SK-N-SH (cell line): ENCODE measurements around the gene TNFRSF1A. TPM values are rescaled to one million over a fixed set of nuclear protein-coding genes. Genes with fewer than 3 reads are reported as not detected.

ENCODE experiments used
- ELF1 ChIP-seq: IDR thresholded peaks from 2 replicates; pipeline ENCODE4 v1.4.0; 2012
- EP300 ChIP-seq, 2 experiments: IDR thresholded peaks; 2 replicates each; pipeline versions ENCODE4 v1.4.0 to v1.6.1; 2012; ENCODE audit warnings: borderline replicate concordance in 1 of 2, low read depth in 1 of 2, low read length in 1 of 2
- EZH2phosphoT487 ChIP-seq: fragments of 200-600 bp; sonication (generic); IDR thresholded peaks from 2 replicates; pipeline ENCODE4 v1.6.1; 2017; ENCODE audit warnings: low read depth, mixed run types, mild to moderate bottlenecking, antibody characterized with exemption, moderate library complexity, borderline replicate concordance
- FOSL2 ChIP-seq: IDR thresholded peaks from 2 replicates; pipeline ENCODE4 v1.4.0; 2012; ENCODE audit warnings: low read depth, mild to moderate bottlenecking, moderate library complexity, borderline replicate concordance
- FOXM1 ChIP-seq: IDR thresholded peaks from 2 replicates; pipeline ENCODE4 v1.4.0; 2012; ENCODE audit warnings: low read depth, mild to moderate bottlenecking
- GABPA ChIP-seq: IDR thresholded peaks from 2 replicates; pipeline ENCODE4 v1.4.0; 2012; ENCODE audit warnings: low read depth, mild to moderate bottlenecking
- GATA2 ChIP-seq: sonication (generic); formaldehyde crosslinking; IDR thresholded peaks from 2 replicates; pipeline ENCODE4 v1.5.0; 2020; ENCODE audit warnings: mild to moderate bottlenecking, missing genetic modification reagents
- JUND ChIP-seq: IDR thresholded peaks from 2 replicates; pipeline ENCODE4 v1.4.0; 2012
- MEF2A ChIP-seq: IDR thresholded peaks from 2 replicates; pipeline ENCODE4 v1.4.0; 2012; ENCODE audit warnings: low read depth, borderline replicate concordance
- MXI1 ChIP-seq: IDR thresholded peaks from 2 replicates; pipeline ENCODE4 v1.6.1; 2012; ENCODE audit warnings: mild to moderate bottlenecking, low read depth, low read length, improper control_type of control experiment
- NRF1 ChIP-seq: IDR thresholded peaks from 2 replicates; pipeline ENCODE4 v1.6.1; 2012; ENCODE audit warnings: low read depth, mild to moderate bottlenecking, low read length
- POLR2AphosphoS5 ChIP-seq: IDR thresholded peaks from 2 replicates; pipeline ENCODE4 v1.6.1; 2012; ENCODE audit warnings: low read depth, low read length
- RAD21 ChIP-seq: IDR thresholded peaks from 2 replicates; pipeline ENCODE4 v1.6.1; 2012; ENCODE audit warnings: mild to moderate bottlenecking, low read length
- RCOR1 ChIP-seq: fragments of 150-350 bp; IDR thresholded peaks from 2 replicates; pipeline ENCODE4 v1.6.1; 2017; ENCODE audit warnings: antibody characterized with exemption, low read length
- RXRA ChIP-seq: IDR thresholded peaks from 2 replicates; pipeline ENCODE4 v1.4.0; 2012; ENCODE audit warnings: low read depth, mild to moderate bottlenecking, borderline replicate concordance
- TAF1 ChIP-seq: IDR thresholded peaks from 2 replicates; pipeline ENCODE4 v1.6.1; 2012; ENCODE audit warnings: low read depth, mild to moderate bottlenecking, low read length, moderate library complexity, borderline replicate concordance
- USF2 ChIP-seq: fragments of 150-350 bp; IDR thresholded peaks from 2 replicates; pipeline ENCODE4 v1.6.1; 2017; ENCODE audit warnings: antibody characterized with exemption, low read length, low read depth, borderline replicate concordance
- YY1 ChIP-seq: IDR thresholded peaks from 2 replicates; pipeline ENCODE4 v1.4.0; 2012; ENCODE audit warnings: low read depth, mild to moderate bottlenecking
- polyA plus RNA-seq, 3 experiments: library from polyadenylated mRNA; depleted of rRNA; stranded (reverse); fragments of >200 nt; gene quantifications; 2 replicates each; pipeline ENCODE4 v1.2.3, GENCODE V29; 2012
- TF ChIP-seq, protein P1 (sequence below): IDR thresholded peaks from 2 replicates; pipeline ENCODE4 v1.6.1; 2012; ENCODE audit warnings: mild to moderate bottlenecking, low read depth, low read length, moderate library complexity
- TF ChIP-seq, protein P2 (sequence below): IDR thresholded peaks from 2 replicates; pipeline ENCODE4 v1.4.0; 2012; ENCODE audit warnings: low read depth, borderline replicate concordance
- TF ChIP-seq, protein P3 (sequence below): fragments of 150-350 bp; IDR thresholded peaks from 2 replicates; pipeline ENCODE4 v1.6.1; 2016; ENCODE audit warnings: mild to moderate bottlenecking, low read depth, low read length

TNFRSF1A gene
- polyA plus RNA-seq, 1 of the 3 experiments (the other 2 are of a cell fraction) = 92.9 TPM

DNA sequence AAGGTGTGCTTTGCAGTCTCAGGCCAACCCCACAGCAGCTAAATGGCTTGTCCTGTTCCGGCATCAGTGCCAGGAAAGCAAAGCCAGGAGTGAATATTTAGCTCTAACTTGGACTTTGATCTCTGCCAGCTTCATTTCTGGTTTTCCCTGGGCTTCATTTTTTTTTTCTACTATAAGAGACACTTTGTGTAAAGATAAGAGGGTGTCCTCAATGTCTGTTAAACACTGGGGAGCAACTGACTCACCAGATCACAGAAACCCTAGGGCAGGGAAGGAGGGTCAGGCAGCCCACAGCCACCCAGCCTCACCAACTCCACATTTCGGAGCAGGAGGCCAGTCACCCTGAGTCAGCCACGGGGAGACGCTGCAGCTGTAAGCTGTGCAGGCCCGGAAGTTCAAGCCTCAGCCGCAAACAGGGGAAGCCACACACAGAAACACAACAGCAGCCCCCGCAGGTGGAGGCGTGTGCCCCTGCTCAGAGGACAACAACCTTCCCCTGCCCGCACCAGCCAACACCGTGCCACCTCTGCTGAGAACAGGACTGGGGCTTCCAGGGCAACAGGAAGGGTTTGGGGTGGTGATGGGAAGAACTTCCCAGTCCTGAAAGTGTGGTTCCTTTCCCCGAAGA is 6.3 kb downstream of the TNFRSF1A start (continued):
- TF ChIP-seq, protein P1, sequence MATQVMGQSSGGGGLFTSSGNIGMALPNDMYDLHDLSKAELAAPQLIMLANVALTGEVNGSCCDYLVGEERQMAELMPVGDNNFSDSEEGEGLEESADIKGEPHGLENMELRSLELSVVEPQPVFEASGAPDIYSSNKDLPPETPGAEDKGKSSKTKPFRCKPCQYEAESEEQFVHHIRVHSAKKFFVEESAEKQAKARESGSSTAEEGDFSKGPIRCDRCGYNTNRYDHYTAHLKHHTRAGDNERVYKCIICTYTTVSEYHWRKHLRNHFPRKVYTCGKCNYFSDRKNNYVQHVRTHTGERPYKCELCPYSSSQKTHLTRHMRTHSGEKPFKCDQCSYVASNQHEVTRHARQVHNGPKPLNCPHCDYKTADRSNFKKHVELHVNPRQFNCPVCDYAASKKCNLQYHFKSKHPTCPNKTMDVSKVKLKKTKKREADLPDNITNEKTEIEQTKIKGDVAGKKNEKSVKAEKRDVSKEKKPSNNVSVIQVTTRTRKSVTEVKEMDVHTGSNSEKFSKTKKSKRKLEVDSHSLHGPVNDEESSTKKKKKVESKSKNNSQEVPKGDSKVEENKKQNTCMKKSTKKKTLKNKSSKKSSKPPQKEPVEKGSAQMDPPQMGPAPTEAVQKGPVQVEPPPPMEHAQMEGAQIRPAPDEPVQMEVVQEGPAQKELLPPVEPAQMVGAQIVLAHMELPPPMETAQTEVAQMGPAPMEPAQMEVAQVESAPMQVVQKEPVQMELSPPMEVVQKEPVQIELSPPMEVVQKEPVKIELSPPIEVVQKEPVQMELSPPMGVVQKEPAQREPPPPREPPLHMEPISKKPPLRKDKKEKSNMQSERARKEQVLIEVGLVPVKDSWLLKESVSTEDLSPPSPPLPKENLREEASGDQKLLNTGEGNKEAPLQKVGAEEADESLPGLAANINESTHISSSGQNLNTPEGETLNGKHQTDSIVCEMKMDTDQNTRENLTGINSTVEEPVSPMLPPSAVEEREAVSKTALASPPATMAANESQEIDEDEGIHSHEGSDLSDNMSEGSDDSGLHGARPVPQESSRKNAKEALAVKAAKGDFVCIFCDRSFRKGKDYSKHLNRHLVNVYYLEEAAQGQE = no peak; the same call in 1 of the 2 replicates
- TF ChIP-seq FOSL2 (peak; percentile 52; the same call in 1 of the 2 replicates), FOXM1 (no peak), GATA2 (CRISPR knock-in tag) (no peak), RXRA (peak; percentile 31; the same call in 1 of the 2 replicates), GABPA (peak; percentile 46; the same call in 1 of the 2 replicates), JUND (peak; percentile 29; the same call in 1 of the 2 replicates), ELF1 (peak; percentile 75), EZH2phosphoT487 (no peak), EP300 (IDR thresholded peaks at IDR 0.05; ENCODE audit: borderline replicate concordance in 1 of 2, low read depth in 1 of 2, low read length in 1 of 2) (peak in 1 of 2 experiments; percentile 21; a peak in 1 of 4 replicates), MXI1 (peak; percentile 25; the same call in 1 of the 2 replicates), POLR2AphosphoS5 (no peak), YY1 (no peak), USF2 (no peak), MEF2A (no peak), TAF1 (no peak), RAD21 (peak; percentile 60), RCOR1 (no peak), NRF1 (no peak)
- TF ChIP-seq, protein P2, sequence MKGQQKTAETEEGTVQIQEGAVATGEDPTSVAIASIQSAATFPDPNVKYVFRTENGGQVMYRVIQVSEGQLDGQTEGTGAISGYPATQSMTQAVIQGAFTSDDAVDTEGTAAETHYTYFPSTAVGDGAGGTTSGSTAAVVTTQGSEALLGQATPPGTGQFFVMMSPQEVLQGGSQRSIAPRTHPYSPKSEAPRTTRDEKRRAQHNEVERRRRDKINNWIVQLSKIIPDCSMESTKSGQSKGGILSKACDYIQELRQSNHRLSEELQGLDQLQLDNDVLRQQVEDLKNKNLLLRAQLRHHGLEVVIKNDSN = no peak
- TF ChIP-seq, protein P3, sequence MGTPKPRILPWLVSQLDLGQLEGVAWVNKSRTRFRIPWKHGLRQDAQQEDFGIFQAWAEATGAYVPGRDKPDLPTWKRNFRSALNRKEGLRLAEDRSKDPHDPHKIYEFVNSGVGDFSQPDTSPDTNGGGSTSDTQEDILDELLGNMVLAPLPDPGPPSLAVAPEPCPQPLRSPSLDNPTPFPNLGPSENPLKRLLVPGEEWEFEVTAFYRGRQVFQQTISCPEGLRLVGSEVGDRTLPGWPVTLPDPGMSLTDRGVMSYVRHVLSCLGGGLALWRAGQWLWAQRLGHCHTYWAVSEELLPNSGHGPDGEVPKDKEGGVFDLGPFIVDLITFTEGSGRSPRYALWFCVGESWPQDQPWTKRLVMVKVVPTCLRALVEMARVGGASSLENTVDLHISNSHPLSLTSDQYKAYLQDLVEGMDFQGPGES = no peak
